Keratinocyte (primary cell): ENCODE results near the gene SAMD8.

ENCODE experiments used
- EZH2 ChIP-seq: IDR thresholded peaks from one replicate; pipeline ENCODE4 v1.6.1; 2012; ENCODE audit warnings: inconsistent platforms, mild to moderate bottlenecking, low read length, moderate library complexity
- TF ChIP-seq, protein P1 (sequence below), 3 experiments: IDR thresholded peaks in 1 of 3; conservative IDR thresholded peaks in 1 of 3; optimal IDR thresholded peaks in 1 of 3; 2 replicates in 2 of 3; 3 replicates in 1 of 3; pipeline versions ENCODE3 to v1.5.1; 2011; ENCODE audit warnings: low read length in 3 of 3, mild to moderate bottlenecking in 3 of 3, moderate library complexity in 2 of 3, control low read depth in 1 of 3, inconsistent platforms in 1 of 3; ENCODE audit not compliant: insufficient read depth in 2 of 3; ENCODE audit errors: extremely low read depth in 1 of 3

DNA sequence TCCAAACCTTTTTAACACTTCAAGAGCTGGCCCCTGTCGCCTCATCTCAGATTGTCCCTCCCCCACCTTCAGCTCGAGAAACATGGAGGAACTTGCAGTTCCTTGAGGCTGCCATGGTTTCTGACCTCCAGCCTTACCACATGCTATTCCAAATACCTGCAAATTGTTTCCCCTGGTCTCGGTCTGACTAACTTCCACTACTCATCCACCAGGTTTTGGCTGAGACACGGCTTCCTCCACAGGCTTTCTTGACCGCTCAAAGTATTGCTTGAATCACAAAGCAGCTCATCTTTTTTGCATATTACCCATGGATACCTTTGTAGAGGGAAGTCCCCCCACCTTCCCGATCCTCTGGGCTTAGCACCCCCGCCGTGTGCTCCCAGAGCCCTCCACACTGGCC, 5.2 kb upstream of the SAMD8 start:
- TF ChIP-seq, protein P1, sequence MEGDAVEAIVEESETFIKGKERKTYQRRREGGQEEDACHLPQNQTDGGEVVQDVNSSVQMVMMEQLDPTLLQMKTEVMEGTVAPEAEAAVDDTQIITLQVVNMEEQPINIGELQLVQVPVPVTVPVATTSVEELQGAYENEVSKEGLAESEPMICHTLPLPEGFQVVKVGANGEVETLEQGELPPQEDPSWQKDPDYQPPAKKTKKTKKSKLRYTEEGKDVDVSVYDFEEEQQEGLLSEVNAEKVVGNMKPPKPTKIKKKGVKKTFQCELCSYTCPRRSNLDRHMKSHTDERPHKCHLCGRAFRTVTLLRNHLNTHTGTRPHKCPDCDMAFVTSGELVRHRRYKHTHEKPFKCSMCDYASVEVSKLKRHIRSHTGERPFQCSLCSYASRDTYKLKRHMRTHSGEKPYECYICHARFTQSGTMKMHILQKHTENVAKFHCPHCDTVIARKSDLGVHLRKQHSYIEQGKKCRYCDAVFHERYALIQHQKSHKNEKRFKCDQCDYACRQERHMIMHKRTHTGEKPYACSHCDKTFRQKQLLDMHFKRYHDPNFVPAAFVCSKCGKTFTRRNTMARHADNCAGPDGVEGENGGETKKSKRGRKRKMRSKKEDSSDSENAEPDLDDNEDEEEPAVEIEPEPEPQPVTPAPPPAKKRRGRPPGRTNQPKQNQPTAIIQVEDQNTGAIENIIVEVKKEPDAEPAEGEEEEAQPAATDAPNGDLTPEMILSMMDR (optimal IDR thresholded peaks at IDR 0.05 in 1 of 3, IDR thresholded peaks at IDR 0.05 in 1 of 3, conservative IDR thresholded peaks at IDR 0.05 in 1 of 3; ENCODE audit: extremely low read depth in 1 of 3, insufficient read depth in 2 of 3, low read length in 3 of 3): no peak
- no peak for TF ChIP-seq EZH2
